Liver (tissue), 9 donors: ENCODE data around the gene KLF4. TPM values are rescaled to one million over a fixed set of nuclear protein-coding genes. Genes with fewer than 3 reads are reported as not detected.

ENCODE experiments used
- DNase-seq: peaks from one replicate; pipeline ENCODE4 v3.0.0-alpha.2; 2017; ENCODE audit warnings: low spot score
- H3K27ac ChIP-seq, 2 donors: one replicate each; pipeline ENCODE4 v1.7.0; 2013; ENCODE audit warnings: inconsistent platforms in 2 of 2, low read length in 2 of 2, control low read depth in 1 of 2, low read depth in 1 of 2, mild to moderate bottlenecking in 1 of 2
- H3K27me3 ChIP-seq, 4 donors: one replicate each; pipeline versions ENCODE4 v1.6.1 to v1.7.0; 2013; ENCODE audit warnings: low read length in 3 of 4, inconsistent platforms in 1 of 4, mild to moderate bottlenecking in 1 of 4, moderate library complexity in 1 of 4; ENCODE audit not compliant: control insufficient read depth in 4 of 4, insufficient read depth in 4 of 4
- H3K36me3 ChIP-seq, 4 donors: one replicate each; pipeline versions ENCODE4 v1.6.1 to v1.7.0; 2013; ENCODE audit warnings: low read length in 3 of 4, mild to moderate bottlenecking in 3 of 4, low read depth in 1 of 4, moderate library complexity in 1 of 4; ENCODE audit not compliant: control insufficient read depth in 4 of 4, insufficient read depth in 3 of 4
- H3K4me1 ChIP-seq, 4 donors: one replicate each; pipeline versions ENCODE4 v1.6.1 to v1.7.0; 2013; ENCODE audit warnings: low read length in 3 of 4, mild to moderate bottlenecking in 3 of 4, moderate library complexity in 1 of 4; ENCODE audit not compliant: control insufficient read depth in 4 of 4, insufficient read depth in 4 of 4
- H3K4me3 ChIP-seq, 3 donors: one replicate each; pipeline versions ENCODE4 v1.6.1 to v1.7.0; 2013; ENCODE audit warnings: low read length in 3 of 3, control low read depth in 1 of 3, low read depth in 1 of 3, mild to moderate bottlenecking in 1 of 3
- H3K9ac ChIP-seq, 2 donors: one replicate each; pipeline ENCODE4 v1.7.0; 2013; ENCODE audit warnings: low read length in 2 of 2, mild to moderate bottlenecking in 2 of 2, moderate library complexity in 2 of 2, control low read depth in 1 of 2, low read depth in 1 of 2
- H3K9me3 ChIP-seq, 4 donors: one replicate each; pipeline versions ENCODE4 v1.6.1 to v1.7.0; 2013; ENCODE audit warnings: low read length in 3 of 4; ENCODE audit not compliant: control insufficient read depth in 4 of 4
- EGR1 ChIP-seq, 2 donors: IDR thresholded peaks; 2 replicates each; pipeline ENCODE4 v1.6.1; 2016 to 2018; ENCODE audit warnings: antibody characterized with exemption in 2 of 2, low read depth in 2 of 2
- FOXA1 ChIP-seq: IDR thresholded peaks from 2 replicates; pipeline ENCODE4 v1.6.1; 2016; ENCODE audit warnings: antibody characterized with exemption
- FOXA2 ChIP-seq: IDR thresholded peaks from 2 replicates; pipeline ENCODE4 v1.6.1; 2016; ENCODE audit warnings: antibody characterized with exemption
- GABPA ChIP-seq, 2 donors: IDR thresholded peaks in 1 of 2; conservative IDR thresholded peaks in 1 of 2; 2 replicates each; pipeline ENCODE4 v1.6.1; 2016; ENCODE audit warnings: antibody characterized with exemption in 2 of 2, mild to moderate bottlenecking in 1 of 2, moderate library complexity in 1 of 2
- HNF4A ChIP-seq, 2 donors: conservative IDR thresholded peaks; 2 replicates each; pipeline ENCODE4 v1.6.1; 2016; ENCODE audit warnings: antibody characterized with exemption in 2 of 2, mild to moderate bottlenecking in 2 of 2
- HNF4G ChIP-seq: IDR thresholded peaks from 2 replicates; pipeline ENCODE4 v1.6.1; 2016; ENCODE audit warnings: antibody characterized with exemption
- JUND ChIP-seq, 2 donors: IDR thresholded peaks; 2 replicates each; pipeline ENCODE4 v1.6.1; 2016; ENCODE audit warnings: antibody characterized with exemption in 2 of 2
- NR2F2 ChIP-seq: IDR thresholded peaks from 2 replicates; pipeline ENCODE4 v1.6.1; 2016; ENCODE audit warnings: antibody characterized with exemption
- RAD21 ChIP-seq, 2 donors: IDR thresholded peaks; 2 replicates each; pipeline ENCODE4 v1.6.1; 2016; ENCODE audit warnings: antibody characterized with exemption in 2 of 2, mild to moderate bottlenecking in 2 of 2
- RXRA ChIP-seq, 2 donors: IDR thresholded peaks; 2 replicates each; pipeline ENCODE4 v1.6.1; 2017 to 2018; ENCODE audit warnings: antibody characterized with exemption in 2 of 2, mild to moderate bottlenecking in 1 of 2
- SP1 ChIP-seq: IDR thresholded peaks from 2 replicates; pipeline ENCODE4 v1.6.1; 2018; ENCODE audit warnings: antibody characterized with exemption, mild to moderate bottlenecking
- TAF1 ChIP-seq: conservative IDR thresholded peaks from 2 replicates; pipeline ENCODE4 v1.6.1; 2016; ENCODE audit warnings: antibody characterized with exemption, mild to moderate bottlenecking
- YY1 ChIP-seq: IDR thresholded peaks from 2 replicates; pipeline ENCODE4 v1.6.1; 2016; ENCODE audit warnings: antibody characterized with exemption, mild to moderate bottlenecking
- WGBS: extraction: QIAGEN DNeasy Blood & Tissue Kit; methylation state at CpG from one replicate; pipeline ENCODE4 v1.1.7; 2013; 5-methylcytosine and 5-hydroxymethylcytosine counted together
- polyA plus RNA-seq, 2 donors: library from polyadenylated mRNA; stranded (reverse) in 1 of 2; unstranded in 1 of 2; fragments of 200-250 nt in 1 of 2; fragments of >200 nt in 1 of 2; fragmentation: Nextera tagmentation in 1 of 2; extraction: Ambion mirVana in 1 of 2; gene quantifications; one replicate each; pipeline versions ENCODE4 v1.2.1 to v1.2.3, GENCODE V29; 2013 to 2015
- total RNA-seq, 2 donors: library from RNA; depleted of rRNA; stranded (reverse); fragments of >200 nt; gene quantifications; one replicate each; pipeline ENCODE4 v1.2.3, GENCODE V29; 2014
- TF ChIP-seq, protein P1 (sequence below): fragments of 150-350 bp; IDR thresholded peaks from 2 replicates; pipeline ENCODE4 v1.5.1; 2017; ENCODE audit warnings: improper control_type of control experiment, low read depth, low read length; ENCODE audit not compliant: missing input control
- TF ChIP-seq, protein P2 (sequence below): IDR thresholded peaks from 2 replicates; pipeline ENCODE4 v1.6.1; 2016; ENCODE audit warnings: antibody characterized with exemption, mild to moderate bottlenecking
- TF ChIP-seq, protein P3 (sequence below): IDR thresholded peaks from 2 replicates; pipeline ENCODE4 v1.6.1; 2016; ENCODE audit warnings: antibody characterized with exemption
- TF ChIP-seq, protein P4 (sequence below): IDR thresholded peaks from 2 replicates; pipeline ENCODE4 v1.6.1; 2016; ENCODE audit warnings: antibody characterized with exemption
- donor health status: healthy.
- donor health status: healthy.
- donor health status: healthy.
- donor health status: healthy.
- donor health status: healthy.

The KLF4 gene
- total and polyA plus RNA-seq, 4 donors = 1.1 to 7.4 (median 3.2) TPM

DNA sequence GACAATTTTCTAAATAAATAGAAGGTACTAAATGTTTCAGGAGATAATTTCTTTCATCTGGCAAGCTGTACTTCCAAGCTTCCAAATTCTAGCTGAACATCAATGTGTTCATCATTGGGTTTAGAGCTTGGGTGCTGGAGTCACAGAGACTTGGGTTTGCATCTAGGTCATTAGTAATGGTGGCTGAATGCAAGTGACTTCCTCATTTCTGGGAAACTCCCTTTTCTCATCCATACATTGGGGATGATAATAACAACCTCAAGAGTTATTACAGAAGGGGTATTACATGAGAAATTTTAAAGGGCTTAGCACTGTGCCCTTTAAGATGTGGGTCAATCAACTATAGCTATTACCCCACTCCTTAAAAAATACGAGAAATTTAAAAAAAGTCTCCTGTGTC, 41.1 kb upstream of the KLF4 start:
- Histone ChIP-seq H3K4me1 (no peaks in the 10 kb centered on the region), H3K27ac (no peak overlapping the region), H3K4me3 (no peak overlapping the region), H3K9me3 (no peaks in the 10 kb centered on the region), H3K27me3 (peaks cover 0 to 7% (median 0%) of the 10 kb centered on the region in 4 donors), H3K9ac (no peak overlapping the region), H3K36me3 (no peaks in the 10 kb centered on the region)
- 83% methylated on average over 1 of the region's 1 CpG for WGBS
- TF ChIP-seq FOXA2 (no peak), HNF4G (no peak), YY1 (no peak), GABPA (IDR thresholded peaks at IDR 0.05 in 1 of 2, conservative IDR thresholded peaks at IDR 0.05 in 1 of 2) (no peak), JUND (IDR thresholded peaks at IDR 0.05) (no peak), NR2F2 (no peak), RAD21 (IDR thresholded peaks at IDR 0.05) (no peak)
- TF ChIP-seq, protein P1, sequence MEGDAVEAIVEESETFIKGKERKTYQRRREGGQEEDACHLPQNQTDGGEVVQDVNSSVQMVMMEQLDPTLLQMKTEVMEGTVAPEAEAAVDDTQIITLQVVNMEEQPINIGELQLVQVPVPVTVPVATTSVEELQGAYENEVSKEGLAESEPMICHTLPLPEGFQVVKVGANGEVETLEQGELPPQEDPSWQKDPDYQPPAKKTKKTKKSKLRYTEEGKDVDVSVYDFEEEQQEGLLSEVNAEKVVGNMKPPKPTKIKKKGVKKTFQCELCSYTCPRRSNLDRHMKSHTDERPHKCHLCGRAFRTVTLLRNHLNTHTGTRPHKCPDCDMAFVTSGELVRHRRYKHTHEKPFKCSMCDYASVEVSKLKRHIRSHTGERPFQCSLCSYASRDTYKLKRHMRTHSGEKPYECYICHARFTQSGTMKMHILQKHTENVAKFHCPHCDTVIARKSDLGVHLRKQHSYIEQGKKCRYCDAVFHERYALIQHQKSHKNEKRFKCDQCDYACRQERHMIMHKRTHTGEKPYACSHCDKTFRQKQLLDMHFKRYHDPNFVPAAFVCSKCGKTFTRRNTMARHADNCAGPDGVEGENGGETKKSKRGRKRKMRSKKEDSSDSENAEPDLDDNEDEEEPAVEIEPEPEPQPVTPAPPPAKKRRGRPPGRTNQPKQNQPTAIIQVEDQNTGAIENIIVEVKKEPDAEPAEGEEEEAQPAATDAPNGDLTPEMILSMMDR = no peak
- DNase-seq = no peak

DNA sequence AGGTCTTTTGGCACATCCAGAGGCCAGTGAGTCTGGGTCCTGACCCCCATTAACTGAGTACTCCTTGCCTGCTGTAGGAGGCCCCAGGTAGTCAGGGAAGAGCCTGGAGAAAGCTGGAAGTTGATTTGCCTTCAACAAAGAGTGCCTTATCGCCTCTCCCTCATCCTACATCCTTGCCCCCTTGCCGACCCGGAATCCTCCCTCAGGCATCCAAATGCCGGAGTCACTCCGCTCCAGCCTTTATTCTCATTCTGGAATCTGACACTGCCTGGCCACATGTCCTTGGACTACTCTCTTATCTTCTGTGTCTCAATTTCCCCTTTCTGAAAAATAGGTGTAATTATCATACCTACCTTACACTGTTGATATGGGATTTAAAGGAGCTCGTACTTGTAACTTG, 39.1 kb upstream of the KLF4 start:
- TF ChIP-seq, protein P2, sequence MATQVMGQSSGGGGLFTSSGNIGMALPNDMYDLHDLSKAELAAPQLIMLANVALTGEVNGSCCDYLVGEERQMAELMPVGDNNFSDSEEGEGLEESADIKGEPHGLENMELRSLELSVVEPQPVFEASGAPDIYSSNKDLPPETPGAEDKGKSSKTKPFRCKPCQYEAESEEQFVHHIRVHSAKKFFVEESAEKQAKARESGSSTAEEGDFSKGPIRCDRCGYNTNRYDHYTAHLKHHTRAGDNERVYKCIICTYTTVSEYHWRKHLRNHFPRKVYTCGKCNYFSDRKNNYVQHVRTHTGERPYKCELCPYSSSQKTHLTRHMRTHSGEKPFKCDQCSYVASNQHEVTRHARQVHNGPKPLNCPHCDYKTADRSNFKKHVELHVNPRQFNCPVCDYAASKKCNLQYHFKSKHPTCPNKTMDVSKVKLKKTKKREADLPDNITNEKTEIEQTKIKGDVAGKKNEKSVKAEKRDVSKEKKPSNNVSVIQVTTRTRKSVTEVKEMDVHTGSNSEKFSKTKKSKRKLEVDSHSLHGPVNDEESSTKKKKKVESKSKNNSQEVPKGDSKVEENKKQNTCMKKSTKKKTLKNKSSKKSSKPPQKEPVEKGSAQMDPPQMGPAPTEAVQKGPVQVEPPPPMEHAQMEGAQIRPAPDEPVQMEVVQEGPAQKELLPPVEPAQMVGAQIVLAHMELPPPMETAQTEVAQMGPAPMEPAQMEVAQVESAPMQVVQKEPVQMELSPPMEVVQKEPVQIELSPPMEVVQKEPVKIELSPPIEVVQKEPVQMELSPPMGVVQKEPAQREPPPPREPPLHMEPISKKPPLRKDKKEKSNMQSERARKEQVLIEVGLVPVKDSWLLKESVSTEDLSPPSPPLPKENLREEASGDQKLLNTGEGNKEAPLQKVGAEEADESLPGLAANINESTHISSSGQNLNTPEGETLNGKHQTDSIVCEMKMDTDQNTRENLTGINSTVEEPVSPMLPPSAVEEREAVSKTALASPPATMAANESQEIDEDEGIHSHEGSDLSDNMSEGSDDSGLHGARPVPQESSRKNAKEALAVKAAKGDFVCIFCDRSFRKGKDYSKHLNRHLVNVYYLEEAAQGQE = no peak
- no peak for TF ChIP-seq RXRA (IDR thresholded peaks at IDR 0.05)
- no peak for TF ChIP-seq NR2F2
- no peak for TF ChIP-seq EGR1 (IDR thresholded peaks at IDR 0.05; ENCODE audit: low read depth in 2 of 2)
- TF ChIP-seq SP1 = no peak
- TF ChIP-seq HNF4A (conservative IDR thresholded peaks at IDR 0.05) = no peak
- TF ChIP-seq, protein P3, sequence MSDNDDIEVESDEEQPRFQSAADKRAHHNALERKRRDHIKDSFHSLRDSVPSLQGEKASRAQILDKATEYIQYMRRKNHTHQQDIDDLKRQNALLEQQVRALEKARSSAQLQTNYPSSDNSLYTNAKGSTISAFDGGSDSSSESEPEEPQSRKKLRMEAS = no peak
- WGBS = 97% methylated on average over 6 of the region's 6 CpGs

DNA sequence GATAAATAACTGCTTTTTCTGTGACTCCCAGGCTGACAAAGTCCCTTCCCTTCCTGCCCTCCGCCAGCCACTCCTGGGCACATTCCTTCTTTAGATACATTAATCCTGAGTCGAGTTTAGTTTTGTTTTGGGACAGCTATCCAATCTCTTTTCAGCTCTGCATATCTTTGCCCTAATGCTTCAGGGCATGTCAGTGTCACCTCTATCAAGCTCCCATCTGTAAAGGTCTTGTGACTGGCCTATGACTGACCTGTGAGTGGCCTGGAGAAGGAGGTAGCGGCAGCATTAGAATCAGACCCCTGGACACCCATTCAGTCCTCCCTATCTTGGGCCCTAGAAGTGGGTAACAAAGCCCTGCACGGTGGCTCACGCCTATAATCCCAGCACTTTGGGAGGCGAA, 34.0 kb upstream of the KLF4 start:
- H3K27me3 ChIP-seq = peaks cover 0 to 7% (median 0%) of the 10 kb centered on the region in 4 donors
- no peaks in the 10 kb centered on the region for H3K36me3 ChIP-seq
- no peak for DNase-seq
- no peak overlapping the region for H3K9ac ChIP-seq
- 93% methylated on average over 6 of the region's 6 CpGs for WGBS
- H3K27ac ChIP-seq = no peak overlapping the region
- peaks cover 0 to under 1% (median 0%) of the 10 kb centered on the region in 4 donors for H3K4me1 ChIP-seq
- H3K4me3 ChIP-seq = no peak overlapping the region
- H3K9me3 ChIP-seq = peaks cover 0 to 4% (median 0%) of the 10 kb centered on the region in 4 donors
- TF ChIP-seq, protein P2 = no peak
- no peak for TF ChIP-seq HNF4G
- TF ChIP-seq, protein P4, sequence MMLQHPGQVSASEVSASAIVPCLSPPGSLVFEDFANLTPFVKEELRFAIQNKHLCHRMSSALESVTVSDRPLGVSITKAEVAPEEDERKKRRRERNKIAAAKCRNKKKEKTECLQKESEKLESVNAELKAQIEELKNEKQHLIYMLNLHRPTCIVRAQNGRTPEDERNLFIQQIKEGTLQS = no peak
- no peak for TF ChIP-seq EGR1 (IDR thresholded peaks at IDR 0.05; ENCODE audit: low read depth in 2 of 2)
- no peak for TF ChIP-seq NR2F2
- no peak for TF ChIP-seq YY1
- no peak for TF ChIP-seq RXRA (IDR thresholded peaks at IDR 0.05)
- TF ChIP-seq FOXA2 = no peak
- TF ChIP-seq RAD21 (IDR thresholded peaks at IDR 0.05) = no peak
- no peak for TF ChIP-seq FOXA1
- TF ChIP-seq TAF1 = no peak

More for the DNA sequence above, 39.1 kb upstream of the KLF4 start:
- DNase-seq = no peak
- no peaks in the 10 kb centered on the region for H3K36me3 ChIP-seq
- no peak overlapping the region for H3K9ac ChIP-seq
- no peak overlapping the region for H3K4me3 ChIP-seq
- H3K9me3 ChIP-seq = no peaks in the 10 kb centered on the region
- H3K27me3 ChIP-seq = peaks cover 0 to 7% (median 0%) of the 10 kb centered on the region in 4 donors
- H3K27ac ChIP-seq = no peak overlapping the region
- H3K4me1 ChIP-seq = no peaks in the 10 kb centered on the region
